ELF-1 (cell line): ENCODE results near the gene PLD5.
A peak's percentile ranks its signal among the peaks of the same experiment; 100 is the strongest.
"Not testable (repeated sequence)": the region's sequence is repeated elsewhere in the genome, so short reads cannot be mapped to it uniquely, and the experiment has no call there.

Source experiments
- DNase-seq: peaks from one replicate; pipeline ENCODE4 v3.0.0-alpha.2; 2016; ENCODE audit warnings: low read depth, low spot score

PLD5 gene

DNA sequence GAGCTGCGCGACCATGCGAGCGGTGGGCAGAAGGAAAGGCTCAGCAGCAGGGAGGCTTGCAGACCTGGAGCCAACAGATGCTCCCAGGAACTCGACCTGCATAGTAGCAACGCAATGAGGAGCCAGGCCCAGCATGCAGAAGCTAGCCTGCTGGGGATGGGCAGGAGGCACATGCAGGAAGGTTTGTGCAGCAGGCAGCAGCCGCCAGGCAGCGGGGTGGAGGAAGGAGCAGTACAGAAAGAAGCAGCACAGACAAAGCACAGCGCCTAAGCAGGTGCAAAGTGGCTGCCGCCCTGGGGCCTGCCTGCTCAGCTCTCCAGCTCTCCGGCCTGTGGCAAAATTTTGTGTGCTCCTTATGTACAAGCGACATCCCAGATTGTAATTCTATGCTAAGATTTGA, 312.1 kb downstream of the PLD5 start:
- DNase-seq = peak; percentile 68

- DNase-seq = peak; percentile 63
Observed at GRCh38 chr1:242211254-242212022, 313.1 kb downstream of the PLD5 start.

DNA sequence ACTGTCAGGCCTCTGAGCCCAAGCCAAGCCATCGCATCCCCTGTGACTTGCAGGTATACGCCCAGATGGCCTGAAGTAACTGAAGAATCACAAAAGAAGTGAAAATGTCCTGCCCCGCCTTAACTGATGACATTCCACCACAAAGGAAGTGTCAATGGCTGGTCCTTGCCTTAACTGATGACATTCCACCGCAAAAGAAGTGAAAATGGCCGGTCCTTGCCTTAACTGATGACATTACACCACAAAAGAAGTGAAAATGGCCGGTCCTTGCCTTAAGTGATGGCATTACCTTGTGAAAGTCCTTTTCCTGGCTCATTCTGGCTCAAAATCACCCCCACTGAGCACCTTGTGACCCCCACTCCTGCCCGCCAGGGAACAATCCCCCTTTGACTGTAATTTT, 314.2 kb downstream of the PLD5 start:
- peak; percentile 51 for DNase-seq

GRCh38 chr1:242209063-242209462, 315.4 kb downstream of the PLD5 start:
- no peak for DNase-seq

GRCh38 chr1:242208021-242208420, 316.5 kb downstream of the PLD5 start:
- no peak for DNase-seq

- no peak for DNase-seq
Observed at GRCh38 chr1:242206994-242207393, 317.5 kb downstream of the PLD5 start.

GRCh38 chr1:242205622-242206489, 318.6 kb downstream of the PLD5 start:
- DNase-seq = no peak

DNA sequence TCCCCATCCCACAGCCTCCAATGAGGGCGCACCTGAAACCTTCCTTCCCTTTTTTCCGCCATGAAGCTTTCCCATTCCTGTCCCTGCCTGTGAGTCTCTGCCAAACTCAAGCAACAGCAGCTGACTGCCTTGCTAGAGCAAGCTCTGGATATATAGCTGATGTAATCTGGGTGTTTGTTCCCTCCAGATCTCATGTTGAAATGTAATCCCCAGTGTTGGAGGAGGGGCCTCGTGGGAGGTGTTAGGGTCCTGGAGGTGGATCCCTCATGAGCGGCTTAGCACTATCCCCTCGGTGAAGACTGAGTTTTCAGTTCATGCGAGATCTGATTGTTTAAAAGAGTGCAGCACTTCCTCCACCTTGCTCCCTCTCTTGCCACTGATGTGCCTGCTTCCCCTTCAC, 321.2 kb downstream of the PLD5 start:
- no peak for DNase-seq

DNA sequence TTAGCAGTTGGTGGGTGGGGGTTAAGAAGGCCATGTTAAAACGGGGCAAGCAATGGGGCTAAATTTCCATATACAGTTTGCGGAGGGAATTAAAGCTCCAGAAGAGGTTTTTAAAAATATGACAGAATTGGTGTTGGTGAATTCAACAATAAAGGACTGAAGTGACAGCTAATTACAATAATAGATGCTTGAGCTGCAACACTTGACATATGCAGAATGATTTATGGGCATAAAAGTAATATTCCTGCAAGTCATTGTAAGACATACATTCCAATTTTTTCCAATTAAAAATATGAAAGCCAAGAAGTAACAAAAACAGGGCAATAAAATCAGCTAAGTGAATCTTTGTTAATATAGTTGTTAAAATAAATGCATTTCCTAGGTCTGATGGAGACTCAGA, 323.4 kb downstream of the PLD5 start:
- DNase-seq = no peak

DNA sequence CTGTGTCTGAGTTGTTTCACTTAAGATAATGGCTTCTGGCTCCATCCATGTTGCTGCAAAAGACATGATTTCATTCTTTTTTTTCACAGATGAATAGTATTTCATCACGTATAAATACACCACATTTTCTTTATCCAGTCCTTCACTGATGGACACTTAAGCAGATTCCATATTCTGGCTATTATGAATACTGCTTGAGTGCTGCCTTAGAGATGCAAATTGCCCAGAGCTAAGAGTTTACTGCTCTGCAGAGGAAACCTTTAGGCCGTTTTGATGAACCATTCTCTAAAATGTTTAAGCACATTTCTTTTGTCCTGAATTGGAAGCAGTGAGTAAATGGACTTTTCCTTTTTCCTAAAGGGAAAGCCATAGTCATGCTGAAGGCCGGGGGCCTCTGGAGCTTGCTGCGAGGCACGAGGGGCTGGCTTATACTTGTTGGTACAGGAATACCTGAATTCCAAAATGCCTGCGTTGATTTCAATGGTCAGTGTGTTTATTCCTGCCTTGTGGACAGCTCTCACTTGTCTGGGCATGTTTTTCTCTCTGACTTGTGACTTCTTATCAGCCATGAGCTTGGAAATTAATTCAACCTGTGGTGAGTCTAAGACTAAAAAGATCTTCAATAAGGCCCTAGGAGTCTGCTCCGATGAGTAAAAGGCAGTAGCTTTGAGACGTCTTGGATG, 324.6 kb downstream of the PLD5 start:
- no peak for DNase-seq

DNA sequence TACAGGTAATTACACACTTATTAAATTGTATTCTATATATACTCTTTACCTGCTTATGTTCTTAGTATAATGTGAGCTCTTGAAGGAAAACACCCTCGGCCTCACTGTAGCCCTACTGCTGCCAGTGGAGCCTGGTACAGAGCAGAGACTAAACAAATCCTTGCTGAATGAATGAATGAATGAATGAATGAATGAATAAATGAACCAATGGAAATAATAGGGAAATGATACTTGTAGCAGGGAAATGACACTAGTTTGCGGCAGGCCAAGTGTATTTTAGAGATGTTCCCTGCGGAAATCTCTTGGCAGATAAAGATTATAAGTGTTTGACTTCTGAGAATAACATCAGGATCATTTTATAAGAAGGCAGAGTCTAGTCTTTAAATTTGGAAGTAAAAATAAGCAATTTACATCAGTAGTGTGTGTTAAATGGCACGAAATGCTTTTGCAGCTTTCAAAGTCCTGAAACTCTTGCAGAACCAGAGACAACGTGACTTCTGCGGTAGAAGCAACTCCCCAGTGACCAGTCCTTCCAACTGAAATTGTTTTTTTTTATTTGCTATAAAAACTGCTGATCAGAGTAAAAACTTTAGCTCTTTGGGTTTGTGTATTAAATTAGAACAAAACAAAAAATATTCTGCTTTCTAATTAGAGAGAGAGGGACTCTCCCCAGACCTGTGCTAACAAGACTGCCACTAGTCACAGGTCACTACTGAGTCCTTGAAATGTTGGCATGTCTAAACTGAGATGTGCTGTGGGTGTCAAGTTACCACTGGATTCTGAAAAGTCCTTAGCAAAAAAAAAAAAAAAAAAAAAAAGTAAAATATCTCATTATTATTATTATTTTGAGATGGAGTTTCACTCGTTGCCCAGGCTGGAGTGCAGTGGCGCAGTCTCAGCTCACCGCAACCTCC, 326.3 kb downstream of the PLD5 start:
- DNase-seq = no peak

GRCh38 chr1:242196914-242197313, 327.6 kb downstream of the PLD5 start:
- no peak for DNase-seq

DNA sequence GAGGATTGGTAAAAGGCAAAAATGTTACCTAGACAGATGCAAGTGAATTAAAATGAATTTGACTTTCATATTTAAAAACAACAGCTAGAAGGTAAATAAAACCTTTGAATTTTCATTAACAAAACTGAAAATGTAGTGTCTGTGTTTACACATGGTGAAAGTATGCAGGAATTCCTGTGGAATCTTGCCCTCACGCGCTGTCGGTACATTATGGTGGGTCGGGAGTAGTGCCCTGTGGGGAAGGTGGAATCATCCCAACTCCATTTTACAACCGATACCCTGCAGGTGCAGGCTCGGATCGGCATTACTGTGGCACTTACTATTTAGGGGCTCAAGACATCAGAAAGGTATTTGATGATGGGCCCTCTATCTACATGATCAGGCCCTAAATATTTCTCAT, 328.4 kb downstream of the PLD5 start:
- DNase-seq = no peak

DNA sequence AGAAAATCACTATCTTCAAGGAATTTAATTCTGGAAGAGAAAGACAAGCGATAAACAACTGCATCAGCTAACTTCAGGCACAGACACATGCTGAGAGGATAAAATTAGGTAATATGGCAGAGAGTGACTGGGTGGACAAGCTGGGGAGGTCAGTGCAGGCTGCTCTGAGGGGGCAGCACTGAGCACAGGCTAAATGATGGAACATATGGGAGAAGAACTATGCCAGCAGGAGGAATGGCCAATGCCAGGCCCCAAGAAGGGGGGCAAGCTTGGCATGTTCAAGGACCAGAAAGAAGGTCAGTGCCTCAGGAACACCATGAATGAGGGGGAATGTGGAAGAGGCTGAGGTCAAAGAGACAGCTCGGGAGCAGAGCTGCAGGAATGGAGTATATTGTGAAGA, 334.9 kb downstream of the PLD5 start:
- no peak for DNase-seq

- no peak for DNase-seq
Observed at GRCh38 chr1:242187816-242188215, 336.7 kb downstream of the PLD5 start.

DNA sequence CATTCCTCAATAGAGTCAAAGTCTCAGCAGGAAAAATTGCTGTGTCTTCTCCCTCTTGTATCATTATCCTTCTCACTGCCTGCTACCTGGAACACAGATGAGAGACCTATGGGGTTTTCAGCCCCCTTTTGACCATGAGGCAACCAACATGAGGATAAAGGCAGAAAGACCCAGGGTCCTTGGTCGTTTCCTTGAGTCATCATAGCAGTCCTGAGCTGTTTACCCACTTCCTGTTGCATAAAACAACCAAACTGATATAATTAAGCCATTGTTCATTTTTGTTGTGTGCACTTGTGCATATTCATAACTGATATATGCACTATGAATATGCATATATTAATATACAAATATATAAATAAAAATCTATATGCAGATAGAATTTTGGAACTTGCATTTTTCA, 337.3 kb downstream of the PLD5 start:
- DNase-seq = no peak

DNA sequence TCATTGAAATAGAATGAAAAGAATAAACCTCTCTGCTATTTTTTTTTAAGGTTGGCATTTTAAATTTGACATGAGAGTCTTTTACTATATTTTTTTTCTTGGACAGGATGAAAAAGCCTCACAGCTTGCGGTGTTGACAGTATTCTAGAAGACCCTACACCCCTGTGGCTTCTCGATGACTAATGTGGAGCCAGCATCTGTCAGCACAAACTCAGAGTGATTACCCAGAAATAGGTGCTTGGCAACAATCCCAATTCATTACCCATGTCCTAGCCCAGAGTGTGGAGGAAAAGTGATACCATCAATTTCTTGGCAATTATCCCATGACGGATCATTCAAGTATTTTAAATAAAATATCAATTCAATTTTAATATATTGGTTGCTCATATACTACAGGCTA, 338.8 kb downstream of the PLD5 start:
- DNase-seq = no peak

DNA sequence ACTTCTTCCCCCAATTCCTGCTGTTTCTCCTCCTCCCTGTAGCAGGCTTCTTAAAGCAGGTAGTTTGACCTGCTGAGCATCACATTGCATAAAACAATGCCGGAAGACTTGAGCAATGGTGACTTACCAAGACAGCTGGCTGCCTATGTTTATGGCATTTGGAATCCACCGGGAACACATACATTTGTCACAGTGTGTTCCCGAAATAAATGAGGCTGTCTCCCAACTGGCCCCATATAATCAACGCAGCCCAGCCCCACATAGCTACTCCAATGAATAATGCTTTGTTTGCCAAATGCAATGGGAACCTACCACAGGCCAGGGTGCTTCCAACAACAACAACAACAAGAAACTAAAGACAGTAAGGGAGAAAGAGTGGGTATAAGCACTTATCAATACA, 339.5 kb downstream of the PLD5 start:
- no peak for DNase-seq

DNA sequence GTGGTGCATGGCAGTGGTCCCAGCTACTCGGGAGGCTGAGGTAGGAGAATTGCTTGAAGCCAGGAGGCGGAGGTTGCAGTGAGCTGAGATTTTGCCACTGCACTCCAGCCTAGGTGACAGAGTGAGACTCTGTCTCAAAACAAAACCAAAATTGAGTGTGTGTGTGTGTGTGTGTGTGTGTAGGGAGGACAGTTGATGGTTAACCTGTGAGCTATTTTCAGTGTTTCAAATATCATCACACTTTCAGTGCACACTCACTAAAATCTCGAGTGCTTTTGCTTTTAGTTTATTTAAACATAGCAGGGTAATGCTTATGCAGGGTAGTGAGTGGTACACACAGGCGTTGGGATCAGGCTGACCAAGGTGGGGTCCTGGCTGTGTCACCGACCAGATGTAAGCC, 344.7 kb downstream of the PLD5 start:
- not testable (repeated sequence) for DNase-seq

- no peak for DNase-seq
Observed at GRCh38 chr1:242178924-242179708, 345.4 kb downstream of the PLD5 start.

- DNase-seq = no peak
Observed at GRCh38 chr1:242178436-242178835, 346.1 kb downstream of the PLD5 start.
